OCI-LY3 (cell line): ENCODE results near the gene PNPLA3.

Source experiments
- CTCF ChIP-seq: fragments of 200-600, 300-600 bp; sonication (generic); IDR thresholded peaks from 2 replicates; pipeline ENCODE4 v1.5.1; 2014; ENCODE audit warnings: antibody characterized with exemption, low read length, low read depth
- EZH2phosphoT487 ChIP-seq: fragments of 200-600 bp; shearing (Covaris generic); IDR thresholded peaks from 2 replicates; pipeline ENCODE4 v1.6.1; 2018; ENCODE audit warnings: antibody characterized with exemption, mixed run types, low read depth

GRCh38 chr22:43924877-43925276, 1.3 kb downstream of the PNPLA3 start:
- TF ChIP-seq CTCF (no peak), EZH2phosphoT487 (no peak)
